Aortic smooth muscle cell (primary cell): ENCODE results near the gene CFAP206. TPM values are rescaled to one million over a fixed set of nuclear protein-coding genes. Genes with fewer than 3 reads are reported as not detected.

Source experiments
- total RNA-seq: library from RNA; depleted of rRNA; stranded (reverse); fragments of >200 nt; gene quantifications from 2 replicates; pipeline ENCODE4 v1.2.3, GENCODE V29; 2014

Gene CFAP206, protein sequence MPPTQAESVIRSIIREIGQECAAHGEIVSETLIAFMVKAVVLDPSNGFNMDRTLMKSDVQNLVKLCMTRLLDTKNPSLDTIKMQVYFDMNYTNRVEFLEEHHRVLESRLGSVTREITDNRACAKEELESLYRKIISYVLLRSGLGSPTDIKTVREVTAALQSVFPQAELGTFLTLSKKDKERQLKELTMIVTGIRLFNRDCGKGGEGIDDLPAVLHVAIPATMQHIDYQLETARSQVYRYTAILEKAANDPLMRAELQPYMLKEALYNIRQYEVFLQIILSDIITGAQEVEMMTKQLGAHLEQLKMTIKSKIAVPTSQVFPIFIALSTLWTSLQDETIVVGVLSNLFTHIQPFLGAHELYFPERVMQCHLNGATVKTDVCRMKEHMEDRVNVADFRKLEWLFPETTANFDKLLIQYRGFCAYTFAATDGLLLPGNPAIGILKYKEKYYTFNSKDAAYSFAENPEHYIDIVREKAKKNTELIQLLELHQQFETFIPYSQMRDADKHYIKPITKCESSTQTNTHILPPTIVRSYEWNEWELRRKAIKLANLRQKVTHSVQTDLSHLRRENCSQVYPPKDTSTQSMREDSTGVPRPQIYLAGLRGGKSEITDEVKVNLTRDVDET
- total RNA-seq, result 0.31 and 0.79 TPM in 2 replicates

DNA sequence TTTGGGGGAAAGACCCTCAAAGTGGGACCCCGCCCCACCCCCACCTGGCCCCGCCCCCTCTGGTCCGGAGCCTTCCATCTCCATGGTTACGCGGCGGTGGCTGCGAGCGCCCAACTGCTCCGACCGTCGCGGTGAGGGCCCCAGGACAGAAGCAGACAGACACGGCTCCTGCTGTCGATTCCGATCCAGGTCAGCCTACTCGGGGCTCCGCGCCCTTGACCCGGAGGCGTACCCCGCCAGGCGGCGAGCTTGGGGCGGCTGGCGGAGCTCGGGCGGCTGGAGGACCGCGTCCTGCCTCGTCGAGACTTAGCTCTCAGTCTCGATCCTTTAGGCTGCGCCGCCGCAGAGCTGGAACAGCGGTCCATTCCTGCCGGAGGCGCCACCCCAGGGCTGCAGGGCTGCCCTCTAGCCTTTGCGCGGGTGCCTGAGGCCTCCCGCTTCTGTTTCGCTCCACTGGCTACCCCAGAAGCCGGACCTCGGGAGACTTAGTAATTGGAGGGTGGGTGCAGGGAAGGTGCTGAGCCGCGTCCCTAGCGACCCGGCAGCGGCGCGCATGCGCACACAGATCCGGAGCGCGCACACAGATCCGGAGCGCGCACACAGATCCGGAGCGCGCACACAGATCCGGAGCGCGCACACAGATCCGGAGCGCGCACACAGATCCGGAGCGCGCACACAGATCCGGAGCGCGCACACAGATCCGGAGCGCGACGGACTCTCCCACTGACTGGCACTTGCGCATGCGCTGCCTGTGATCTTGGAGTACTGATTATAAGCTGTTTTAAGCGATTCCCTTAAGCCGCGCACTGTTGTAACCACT, at the start of gene CFAP206:
TSS of gene CFAP206 (plus strand) at position 72 of the 820 bp plus-strand sequence. CDS start 1,868 bp downstream, outside the sequence.

DNA sequence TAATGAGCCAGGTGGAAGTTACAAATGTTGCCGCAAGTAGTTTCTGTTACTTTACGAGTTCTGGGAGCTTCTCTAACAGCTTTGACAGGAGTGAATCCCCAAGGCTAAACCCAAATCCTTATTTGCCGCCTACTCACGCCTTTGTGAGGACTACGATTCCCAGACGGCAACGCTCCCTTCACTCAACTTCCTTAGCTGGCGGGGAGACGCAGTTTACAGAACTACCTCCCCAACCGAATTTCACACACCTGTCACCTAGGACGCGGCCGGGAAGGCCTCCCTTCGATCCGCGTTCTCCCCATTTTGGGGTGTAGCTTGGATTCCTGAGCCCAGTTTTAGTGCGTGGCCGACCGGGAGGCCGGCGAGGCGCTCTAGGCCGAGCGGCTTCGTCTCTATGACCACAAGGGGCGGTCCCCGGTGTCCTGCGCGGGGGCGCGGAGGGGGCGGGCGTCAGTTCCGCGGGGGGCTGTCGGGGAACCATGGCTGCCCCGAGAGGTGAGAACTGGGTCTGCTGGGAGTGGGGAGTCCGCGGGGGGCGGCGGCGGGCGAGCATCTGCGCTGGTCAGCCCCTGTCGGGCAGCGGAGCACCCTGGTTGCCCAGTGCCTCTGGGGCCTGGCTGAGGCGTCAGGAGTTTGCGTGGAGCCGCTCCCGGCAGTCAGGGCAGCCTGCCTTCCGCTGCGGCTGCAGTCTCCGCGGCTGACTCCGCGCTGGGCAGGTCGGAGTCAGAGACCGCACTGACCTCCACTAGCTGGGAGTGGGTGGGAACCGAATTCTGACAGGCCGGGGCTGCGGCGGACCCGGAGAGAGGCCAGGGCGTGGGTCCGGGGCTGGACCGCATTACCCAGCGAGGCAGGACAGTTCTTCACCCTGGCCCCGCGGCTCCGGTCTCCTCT, 65.0 kb downstream of the CFAP206 start, which contains the start of gene SLC35A1:
TSS of gene SLC35A1 (plus strand) at position 450 of the 894 bp plus-strand sequence. CDS start at position 480, 30 bp downstream.

Other genes with a start within 250 kb of the CFAP206 start
- gene SMIM8, start 85.4 kb upstream of the CFAP206 start, total RNA-seq, result 4.4 and 5.5 TPM in 2 replicates
- gene GJB7, start 78.7 kb upstream of the CFAP206 start, total RNA-seq, result not detected in 2 replicates
- 1.5 and 2.1 TPM in 2 replicates for gene C6orf163, start 63.2 kb upstream of the CFAP206 start, total RNA-seq
- 15.7 and 18.4 TPM in 2 replicates for gene SLC35A1, start 65.0 kb downstream of the CFAP206 start, total RNA-seq
- gene RARS2, start 182.0 kb downstream of the CFAP206 start, total RNA-seq, result 47.3 and 47.6 TPM in 2 replicates
- 24.0 and 25.9 TPM in 2 replicates for gene ORC3, start 182.2 kb downstream of the CFAP206 start, total RNA-seq